B cell (primary cell): ENCODE measurements around the gene PLEKHS1. TPM values are rescaled to one million over a fixed set of nuclear protein-coding genes. Genes with fewer than 3 reads are reported as not detected.

ENCODE experiments used
- ATAC-seq: fragments of 200-7000 bp; cut with Tn5 transposase; one replicate; pipeline ENCODE4 v1.10.0; 2021; ENCODE audit warnings: low read depth, mild to moderate bottlenecking, moderate number of reproducible peaks, moderate library complexity
- CTCF ChIA-PET: fragments of 350-600 bp; sonication (Branson Sonifier 250); formaldehyde crosslinking; loops from one replicate; lab custom pipeline; 2021; ENCODE audit warnings: antibody characterized with exemption, inconsistent platforms; lab: Charles Lee
- POLR2A ChIA-PET: fragments of 350-600 bp; sonication (Branson Sonifier 250); formaldehyde crosslinking; loops from one replicate; lab custom pipeline; 2021; ENCODE audit warnings: antibody characterized with exemption; lab: Charles Lee
- DNase-seq: peaks from one replicate; pipeline ENCODE4 v3.0.0; 2013
- H2AFZ ChIP-seq: 2 replicates; pipeline ENCODE4 v1.6.1; 2012; ENCODE audit warnings: mild to moderate bottlenecking, low read depth, low read length; ENCODE audit not compliant: insufficient read depth, poor library complexity, severe bottlenecking
- H3K27ac ChIP-seq, 2 donors: 1 replicate in 1 of 2; 2 replicates in 1 of 2; pipeline ENCODE4 v1.5.1; 2012 to 2013; ENCODE audit warnings: low read length in 2 of 2, mild to moderate bottlenecking in 2 of 2, moderate library complexity in 1 of 2
- H3K27me3 ChIP-seq, 4 experiments: fragments of 200-600 bp in 1 of 4; sonication (generic) in 1 of 4; replicated peaks in 1 of 4; 1 replicate in 2 of 4; 2 replicates in 2 of 4; pipeline versions ENCODE4 v1.6.1 to v1.7.0; 2013 to 2016; ENCODE audit warnings: low read length in 3 of 4, mild to moderate bottlenecking in 2 of 4, mixed read lengths in 1 of 4, moderate library complexity in 1 of 4; ENCODE audit not compliant: insufficient read depth in 4 of 4, control insufficient read depth in 3 of 4; ENCODE audit errors: control extremely low read depth in 1 of 4
- H3K36me3 ChIP-seq, 2 experiments: replicated peaks in 1 of 2; 1 replicate in 1 of 2; 2 replicates in 1 of 2; pipeline versions ENCODE4 v1.6.1 to v1.7.1; 2013; ENCODE audit warnings: low read length in 1 of 2; ENCODE audit not compliant: insufficient read depth in 2 of 2, control insufficient read depth in 1 of 2; ENCODE audit errors: control extremely low read depth in 1 of 2, extremely low read depth in 1 of 2
- H3K4me1 ChIP-seq, 2 donors: fragments of 200-600 bp in 1 of 2; sonication (generic) in 1 of 2; 1 replicate in 1 of 2; 2 replicates in 1 of 2; pipeline versions ENCODE4 v1.5.1 to v1.6.1; 2013 to 2017; ENCODE audit warnings: low read length in 2 of 2; ENCODE audit not compliant: control insufficient read depth in 2 of 2, insufficient read depth in 2 of 2
- H3K4me2 ChIP-seq: replicated peaks from 2 replicates; pipeline ENCODE3; 2012; ENCODE audit warnings: mild to moderate bottlenecking, low read depth, low read length; ENCODE audit not compliant: poor library complexity, severe bottlenecking
- H3K4me3 ChIP-seq, 5 experiments: fragments of 200-600 bp in 1 of 5; sonication (generic) in 1 of 5; 1 replicate in 3 of 5; 2 replicates in 2 of 5; pipeline versions ENCODE4 v1.5.1 to v1.7.0; 2011 to 2016; ENCODE audit warnings: low read length in 4 of 5, mild to moderate bottlenecking in 4 of 5, low read depth in 2 of 5, control low read depth in 1 of 5, moderate library complexity in 1 of 5; ENCODE audit not compliant: insufficient read depth in 1 of 5; ENCODE audit errors: control extremely low read depth in 1 of 5, extremely low read depth in 1 of 5
- H3K79me2 ChIP-seq: fragments of 200-600 bp; sonication (generic); one replicate; pipeline ENCODE4 v1.6.0; 2016; ENCODE audit warnings: low read length; ENCODE audit not compliant: control insufficient read depth, insufficient read depth
- H3K9ac ChIP-seq: fragments of 200-600 bp; sonication (generic); 2 replicates; pipeline ENCODE4 v1.6.1; 2017; ENCODE audit warnings: mild to moderate bottlenecking, low read length, moderate library complexity
- H3K9me3 ChIP-seq, 3 donors: one replicate each; pipeline versions ENCODE4 v1.6.1 to v1.7.1; 2013; ENCODE audit warnings: low read length in 2 of 3; ENCODE audit not compliant: control insufficient read depth in 2 of 3, insufficient read depth in 1 of 3; ENCODE audit errors: control extremely low read depth in 1 of 3
- H4K20me1 ChIP-seq: 2 replicates; pipeline ENCODE4 v1.6.0; 2012; ENCODE audit warnings: mild to moderate bottlenecking, low read length; ENCODE audit not compliant: insufficient read depth, control insufficient read depth, poor library complexity, severe bottlenecking
- H3K27ac Mint-ChIP-seq: one replicate; pipeline ENCODE4 v1.8.0; 2021; ENCODE audit warnings: mixed read lengths
- H3K27me3 Mint-ChIP-seq: one replicate; pipeline ENCODE4 v1.8.0; 2021; ENCODE audit warnings: mixed read lengths
- H3K4me1 Mint-ChIP-seq: one replicate; pipeline ENCODE4 v1.8.0; 2021; ENCODE audit warnings: mixed read lengths
- H3K4me3 Mint-ChIP-seq: one replicate; pipeline ENCODE4 v1.8.0; 2021; ENCODE audit warnings: mixed read lengths
- H3K9me3 Mint-ChIP-seq: one replicate; pipeline ENCODE4 v1.8.0; 2022; ENCODE audit warnings: mixed read lengths; ENCODE audit not compliant: insufficient read depth
- EZH2 ChIP-seq: IDR thresholded peaks from 2 replicates; pipeline ENCODE4 v1.6.1; 2012; ENCODE audit warnings: borderline replicate concordance, low read depth, mild to moderate bottlenecking, moderate library complexity, low read length; ENCODE audit not compliant: insufficient read depth, poor library complexity, severe bottlenecking
- WGBS: methylation state at CpG from one replicate; pipeline ENCODE4 v1.1.5; 2013; ENCODE audit warnings: missing lambda C conversion rate; ENCODE audit not compliant: insufficient coverage; 5-methylcytosine and 5-hydroxymethylcytosine counted together
- intact Hi-C: fragments of 100-400 bp; cut with micrococcal nuclease; formaldehyde crosslinking; loops from one replicate; pipeline ENCODE4 v1.10.0; 2022
- polyA plus RNA-seq: library from polyadenylated mRNA; depleted of rRNA; stranded (reverse); fragments of >200 nt; gene quantifications from 2 replicates; pipeline ENCODE4 v1.2.3, GENCODE V29; 2012
- total RNA-seq, 2 donors: library from RNA; stranded (reverse); fragments of 120-200 nt in 1 of 2; gene quantifications; 1 replicate in 1 of 2; 2 replicates in 1 of 2; pipeline versions ENCODE4 v1.2.3 to v1.2.4, GENCODE V29; 2013 to 2022
- TF ChIP-seq, protein P1 (sequence below): fragments of 200-600 bp; IDR thresholded peaks from one replicate; pipeline ENCODE4 v1.8.0; 2022; ENCODE audit warnings: antibody characterized with exemption, mild to moderate bottlenecking

Gene PLEKHS1
- total and polyA plus RNA-seq, 2 donors (not counting 1 experiment from before 2014, with no cell fraction given), result 0.09 TPM; not detected in 1

GRCh38 chr10:113732160-113732881, 19.2 kb upstream of the PLEKHS1 start:
- no peaks in the 10 kb centered on the region for H3K9me3 ChIP-seq
- no peaks in the 10 kb centered on the region for H4K20me1 ChIP-seq
- Mint-ChIP-seq H3K9me3 (no peaks in the 10 kb centered on the region), H3K27me3 (no peaks in the 10 kb centered on the region), H3K4me3 (no peak overlapping the region), H3K27ac (no peak overlapping the region), H3K4me1 (no peaks in the 10 kb centered on the region)
- H3K27me3 ChIP-seq, result no peaks in the 10 kb centered on the region
- H3K79me2 ChIP-seq, result no peaks in the 10 kb centered on the region
- ChIA-PET POLR2A (no interaction called here), CTCF (no interaction called here)
- ATAC-seq (no peak), DNase-seq (no peak)
- no peak overlapping the region for H2AFZ ChIP-seq
- 84% methylated on average over 6 of the region's 9 CpGs for WGBS
- no peak overlapping the region for H3K4me2 ChIP-seq
- no peak overlapping the region for H3K4me3 ChIP-seq
- H3K27ac ChIP-seq, result no peak overlapping the region
- peaks cover 0 to 19% of the 10 kb centered on the region in 2 experiments for H3K36me3 ChIP-seq
- TF ChIP-seq, protein P1, sequence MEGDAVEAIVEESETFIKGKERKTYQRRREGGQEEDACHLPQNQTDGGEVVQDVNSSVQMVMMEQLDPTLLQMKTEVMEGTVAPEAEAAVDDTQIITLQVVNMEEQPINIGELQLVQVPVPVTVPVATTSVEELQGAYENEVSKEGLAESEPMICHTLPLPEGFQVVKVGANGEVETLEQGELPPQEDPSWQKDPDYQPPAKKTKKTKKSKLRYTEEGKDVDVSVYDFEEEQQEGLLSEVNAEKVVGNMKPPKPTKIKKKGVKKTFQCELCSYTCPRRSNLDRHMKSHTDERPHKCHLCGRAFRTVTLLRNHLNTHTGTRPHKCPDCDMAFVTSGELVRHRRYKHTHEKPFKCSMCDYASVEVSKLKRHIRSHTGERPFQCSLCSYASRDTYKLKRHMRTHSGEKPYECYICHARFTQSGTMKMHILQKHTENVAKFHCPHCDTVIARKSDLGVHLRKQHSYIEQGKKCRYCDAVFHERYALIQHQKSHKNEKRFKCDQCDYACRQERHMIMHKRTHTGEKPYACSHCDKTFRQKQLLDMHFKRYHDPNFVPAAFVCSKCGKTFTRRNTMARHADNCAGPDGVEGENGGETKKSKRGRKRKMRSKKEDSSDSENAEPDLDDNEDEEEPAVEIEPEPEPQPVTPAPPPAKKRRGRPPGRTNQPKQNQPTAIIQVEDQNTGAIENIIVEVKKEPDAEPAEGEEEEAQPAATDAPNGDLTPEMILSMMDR, result no peak
- no peak overlapping the region for H3K9ac ChIP-seq
- H3K4me1 ChIP-seq, result no peaks in the 10 kb centered on the region
- intact Hi-C loops, result no loop called here

DNA sequence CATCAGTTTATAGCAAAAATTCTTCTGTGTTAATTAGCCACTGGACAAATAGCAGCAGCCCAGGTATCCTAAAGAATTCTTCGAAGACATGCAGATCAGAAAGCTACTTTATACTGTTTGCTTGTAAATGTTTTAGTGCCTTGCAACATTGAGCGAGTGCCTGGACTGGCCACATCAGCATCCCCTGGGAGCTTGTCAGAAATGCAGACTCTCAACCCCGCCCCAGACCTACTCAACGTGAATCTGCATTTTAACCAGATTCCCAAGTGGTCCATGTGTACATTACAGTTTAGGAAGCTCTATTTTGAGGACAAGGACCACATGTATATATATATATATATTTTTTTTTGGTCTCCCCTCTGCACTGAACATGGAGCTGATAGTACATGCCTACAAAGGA, 18.5 kb upstream of the PLEKHS1 start:
- H3K79me2 ChIP-seq, result no peaks in the 10 kb centered on the region
- Mint-ChIP-seq H3K27ac (no peak overlapping the region), H3K27me3 (no peaks in the 10 kb centered on the region), H3K4me3 (no peak overlapping the region), H3K9me3 (no peaks in the 10 kb centered on the region), H3K4me1 (no peaks in the 10 kb centered on the region)
- H3K27ac ChIP-seq, result no peak overlapping the region
- ATAC-seq, result no peak
- CTCF ChIA-PET, result interaction anchor here (0.6 kb wide), 1 partner anchor 1241 kb away, joined by 4 read pairs; no protein-coding TSS in a partner anchor
- H3K4me1 ChIP-seq, result no peaks in the 10 kb centered on the region
- TF ChIP-seq, protein P1, result no peak
- no peak for TF ChIP-seq EZH2
- no peaks in the 10 kb centered on the region for H3K9me3 ChIP-seq
- H3K4me3 ChIP-seq, result no peak overlapping the region
- POLR2A ChIA-PET, result no interaction called here
- H2AFZ ChIP-seq, result no peak overlapping the region
- H4K20me1 ChIP-seq, result no peaks in the 10 kb centered on the region
- no peaks in the 10 kb centered on the region for H3K27me3 ChIP-seq
- H3K4me2 ChIP-seq, result no peak overlapping the region
- H3K9ac ChIP-seq, result no peak overlapping the region
- 100% methylated on average over 2 of the region's 4 CpGs for WGBS
- H3K36me3 ChIP-seq, result peaks cover 0 to 18% of the 10 kb centered on the region in 2 experiments
- intact Hi-C loops, result no loop called here
- DNase-seq, result no peak
